Common myeloid progenitor, CD34-positive (primary cell): Measurements from ENCODE around the gene TIMM29.
"Not testable (repeated sequence)": the region's sequence is repeated elsewhere in the genome, so short reads cannot be mapped to it uniquely, and the experiment has no call there.

Experiments used
- CTCF ChIA-PET: fragments of 350-600 bp; sonication (Branson Sonifier 250); formaldehyde crosslinking; loops from one replicate; lab custom pipeline; 2021; ENCODE audit warnings: antibody characterized with exemption; lab: Charles Lee
- POLR2A ChIA-PET: fragments of 350-600 bp; sonication (Branson Sonifier 250); formaldehyde crosslinking; loops from one replicate; lab custom pipeline; 2021; ENCODE audit warnings: antibody characterized with exemption; lab: Charles Lee
- DNase-seq, 3 donors: peaks; one replicate each; pipeline versions ENCODE4 v3.0.0 to v3.0.0-alpha.2; 2013
- H3K27ac ChIP-seq, 2 experiments: 1 replicate in 1 of 2; 2 replicates in 1 of 2; pipeline ENCODE4 v1.7.0; 2013; ENCODE audit warnings: inconsistent platforms in 2 of 2, low read length in 2 of 2, mild to moderate bottlenecking in 2 of 2, low read depth in 1 of 2, moderate library complexity in 1 of 2; ENCODE audit not compliant: severe bottlenecking in 2 of 2, insufficient read depth in 1 of 2, poor library complexity in 1 of 2
- H3K27me3 ChIP-seq, 5 experiments: replicated peaks in 2 of 5; 1 replicate in 3 of 5; 2 replicates in 2 of 5; pipeline versions ENCODE4 v1.6.1 to v1.7.0; 2013; ENCODE audit warnings: low read length in 4 of 5, mild to moderate bottlenecking in 2 of 5, moderate library complexity in 2 of 5, inconsistent platforms in 1 of 5; ENCODE audit not compliant: insufficient read depth in 5 of 5, control insufficient read depth in 4 of 5
- H3K36me3 ChIP-seq, 4 experiments: 1 replicate in 2 of 4; 2 replicates in 2 of 4; pipeline versions ENCODE4 v1.6.1 to v1.7.0; 2013; ENCODE audit warnings: low read length in 3 of 4, control low read depth in 1 of 4, mild to moderate bottlenecking in 1 of 4; ENCODE audit not compliant: control insufficient read depth in 4 of 4, insufficient read depth in 4 of 4
- H3K4me1 ChIP-seq, 4 experiments: 1 replicate in 3 of 4; 2 replicates in 1 of 4; pipeline versions ENCODE4 v1.6.1 to v1.7.1; 2013; ENCODE audit warnings: low read length in 3 of 4, mild to moderate bottlenecking in 3 of 4, control low read depth in 1 of 4, inconsistent platforms in 1 of 4, moderate library complexity in 1 of 4; ENCODE audit not compliant: control insufficient read depth in 4 of 4, insufficient read depth in 4 of 4; ENCODE audit errors: control extremely low read depth in 1 of 4
- H3K4me3 ChIP-seq, 7 experiments: 1 replicate in 4 of 7; 2 replicates in 3 of 7; pipeline versions ENCODE4 v1.5.1 to v1.7.0; 2013; ENCODE audit warnings: mild to moderate bottlenecking in 7 of 7, low read length in 6 of 7, moderate library complexity in 6 of 7, inconsistent platforms in 2 of 7, low read depth in 2 of 7, control low read depth in 1 of 7; ENCODE audit not compliant: insufficient read depth in 4 of 7, control insufficient read depth in 1 of 7; ENCODE audit errors: extremely low read depth in 1 of 7
- H3K9me3 ChIP-seq, 5 experiments: 1 replicate in 4 of 5; 2 replicates in 1 of 5; pipeline versions ENCODE4 v1.6.1 to v1.7.1; 2013; ENCODE audit warnings: low read length in 4 of 5, mild to moderate bottlenecking in 2 of 5, inconsistent platforms in 1 of 5, low read depth in 1 of 5, moderate library complexity in 1 of 5; ENCODE audit not compliant: control insufficient read depth in 4 of 5, insufficient read depth in 2 of 5; ENCODE audit errors: control extremely low read depth in 1 of 5
- WGBS: methylation state at CpG from one replicate; pipeline ENCODE4 v1.1.5; 2013; ENCODE audit not compliant: insufficient coverage; 5-methylcytosine and 5-hydroxymethylcytosine counted together

The TIMM29 gene

DNA sequence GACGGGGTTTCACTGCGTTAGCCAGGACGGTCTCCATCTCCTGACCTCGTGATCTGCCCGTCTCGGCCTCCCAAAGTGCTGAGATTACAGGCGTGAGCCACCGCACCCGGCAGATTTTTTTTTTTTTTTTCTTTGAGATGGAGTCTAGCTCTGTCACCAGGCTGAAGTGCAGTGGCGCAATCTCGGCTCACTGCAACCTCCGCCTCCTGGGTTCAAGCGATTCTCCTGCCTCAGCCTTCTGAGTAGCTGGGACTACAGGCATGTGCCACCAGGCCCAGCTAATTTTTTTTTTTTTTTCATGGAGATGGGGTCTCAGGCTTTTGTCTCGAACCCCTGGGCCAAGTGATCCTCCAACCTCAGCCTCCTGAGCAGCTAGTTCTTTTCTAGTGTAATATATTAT, 13.0 kb downstream of the TIMM29 start:
- DNase-seq, H3K4me1 ChIP-seq, H3K9me3 ChIP-seq, H3K36me3 ChIP-seq, H3K4me3 ChIP-seq, H3K27me3 ChIP-seq, POLR2A ChIA-PET, H3K27ac ChIP-seq: not testable (repeated sequence)
- WGBS, result 92% methylated on average over 7 of the region's 14 CpGs
- CTCF ChIA-PET, result interaction anchor here (0.6 to 3.0 kb wide), 15 partner anchors 11 to 75 kb away, joined by 3 to 14 read pairs (median 3); partner anchors contain the start of gene SMARCA4

GRCh38 chr19:10943412-10943811, 14.8 kb downstream of the TIMM29 start:
- POLR2A ChIA-PET, result not testable (repeated sequence)
- CTCF ChIA-PET, result interaction anchor here (1.3 to 3.0 kb wide), 4 partner anchors 14 to 84 kb away, joined by 4 to 14 read pairs (median 7); no protein-coding TSS in a partner anchor

GRCh38 chr19:10945264-10945663, 16.7 kb downstream of the TIMM29 start:
- 100% methylated on average over 2 of the region's 4 CpGs for WGBS
- no peak for DNase-seq
- H3K4me1 ChIP-seq, result no peaks in the 10 kb centered on the region
- H3K27ac ChIP-seq, result no peak overlapping the region
- CTCF ChIA-PET, result interaction anchor here (1.2 to 1.6 kb wide), 4 partner anchors 9 to 63 kb away, joined by 4 to 7 read pairs (median 6); no protein-coding TSS in a partner anchor
- no peak overlapping the region for H3K4me3 ChIP-seq
- H3K36me3 ChIP-seq, result no peaks in the 10 kb centered on the region
- POLR2A ChIA-PET, result interaction anchor here (0.7 kb wide), 1 partner anchor 449 kb away, joined by 4 read pairs; no protein-coding TSS in a partner anchor
- H3K9me3 ChIP-seq, result no peaks in the 10 kb centered on the region
- no peaks in the 10 kb centered on the region for H3K27me3 ChIP-seq

More at GRCh38 chr19:10943412-10943811, 14.8 kb downstream of the TIMM29 start:
- not testable (repeated sequence) for H3K27me3 ChIP-seq, H3K36me3 ChIP-seq, H3K4me3 ChIP-seq, H3K4me1 ChIP-seq, H3K9me3 ChIP-seq, H3K27ac ChIP-seq, DNase-seq
- no CpG with 5 or more reads among the region's 4 CpGs for WGBS

- no peaks in the 10 kb centered on the region for H3K27me3 ChIP-seq
- DNase-seq, result no peak
- CTCF ChIA-PET, result no interaction called here
- H3K9me3 ChIP-seq, result no peaks in the 10 kb centered on the region
- POLR2A ChIA-PET, result no interaction called here
- H3K4me3 ChIP-seq, result no peak overlapping the region
- no peaks in the 10 kb centered on the region for H3K4me1 ChIP-seq
- H3K27ac ChIP-seq, result no peak overlapping the region
- WGBS, result 100% methylated on average over 3 of the region's 6 CpGs
- H3K36me3 ChIP-seq, result no peaks in the 10 kb centered on the region
These were observed 18.5 kb downstream of the TIMM29 start for GRCh38 chr19:10946958-10947657.

DNA sequence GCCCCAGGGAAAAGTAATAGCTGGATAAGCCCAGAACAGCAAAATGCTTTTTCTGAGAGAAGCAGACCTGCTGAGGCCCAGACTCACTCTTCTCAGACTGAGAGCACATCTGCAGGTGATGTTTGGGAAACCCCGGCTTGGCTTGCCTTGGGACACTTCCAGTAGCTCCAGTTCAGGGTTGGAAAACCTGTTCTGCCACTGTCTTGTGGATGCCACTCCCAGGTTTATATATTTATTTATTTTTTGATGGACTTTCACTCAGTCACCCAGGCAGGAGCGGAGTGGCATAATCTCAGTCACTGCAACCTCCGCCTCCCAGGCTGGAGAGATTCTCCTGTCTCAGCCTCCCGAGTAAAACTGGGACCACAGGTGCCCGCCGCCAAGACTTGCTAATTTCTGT, 24.2 kb downstream of the TIMM29 start:
- DNase-seq, result no peak
- Histone ChIP-seq H3K27ac (no peak overlapping the region), H3K9me3 (no peaks in the 10 kb centered on the region), H3K27me3 (no peaks in the 10 kb centered on the region), H3K36me3 (no peaks in the 10 kb centered on the region), H3K4me1 (no peaks in the 10 kb centered on the region), H3K4me3 (no peak overlapping the region)
- CTCF ChIA-PET, result interaction anchor here (1.0 kb wide), 1 partner anchor 11 kb away, joined by 3 read pairs; no protein-coding TSS in a partner anchor
- whole genome bisulfite sequencing, result 100% methylated on average over 6 of the region's 6 CpGs
- POLR2A ChIA-PET, result no interaction called here

DNA sequence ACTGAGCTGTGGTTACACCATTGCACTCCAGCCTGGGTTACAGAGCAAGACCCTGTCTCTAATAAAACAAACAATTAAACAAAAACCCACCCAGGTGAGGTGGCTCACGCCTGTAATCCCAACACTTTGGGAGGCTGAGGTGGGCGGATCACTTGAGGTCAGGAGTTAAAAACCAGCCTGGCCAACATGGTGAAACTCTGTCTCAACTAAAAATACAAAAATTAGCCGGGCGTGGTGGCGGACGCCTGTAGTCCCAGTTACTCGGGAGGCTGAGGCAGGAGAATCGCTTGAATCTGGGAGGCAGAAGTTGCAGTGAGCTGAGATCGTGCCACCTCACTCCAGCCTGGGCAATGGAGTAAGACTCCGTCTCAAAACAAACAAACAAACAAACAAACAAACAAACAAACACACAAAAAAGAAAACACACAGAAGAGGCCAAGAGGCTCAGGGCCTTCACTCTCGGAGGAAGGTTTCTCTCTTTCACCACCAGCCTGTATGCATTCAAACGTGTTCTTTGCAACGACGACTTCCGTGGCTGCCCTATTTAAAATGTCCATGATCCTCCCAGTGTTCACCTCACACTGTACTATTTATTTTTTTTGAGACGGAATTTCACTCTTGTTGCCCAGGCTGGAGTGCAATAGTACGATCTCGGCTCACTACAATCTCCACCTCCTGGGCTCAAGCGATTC, 30.8 kb downstream of the TIMM29 start:
- peak overlapping the region in 1 of 2 experiments; percentile 96 for H3K27ac ChIP-seq
- CTCF ChIA-PET, result interaction anchor here (0.6 kb wide), 1 partner anchor 131 kb away, joined by 3 read pairs; no protein-coding TSS in a partner anchor

More for the DNA sequence above, 30.8 kb downstream of the TIMM29 start:
- H3K4me3 ChIP-seq, result peak overlapping the region in 2 of 7 experiments; percentile 74 to 90
- DNase-seq, H3K9me3 ChIP-seq, H3K27me3 ChIP-seq, H3K36me3 ChIP-seq: not testable (repeated sequence)
- POLR2A ChIA-PET, result interaction anchor here (0.6 kb wide), 2 partner anchors 88 to 228 kb away, joined by 3 to 4 read pairs; no protein-coding TSS in a partner anchor
- WGBS, result 95% methylated on average over 17 of the region's 19 CpGs
- peaks cover 8 to 28% (median 21%) of the 10 kb centered on the region in 4 experiments for H3K4me1 ChIP-seq
